Mesendoderm (in vitro differentiated cells): ENCODE data around the gene TMEM132D.

Experiments
- DNase-seq: peaks from one replicate; pipeline ENCODE4 v3.0.0; 2013
- H2AK5ac ChIP-seq: 2 replicates; pipeline ENCODE4 v1.6.1; 2013; ENCODE audit warnings: low read length, inconsistent platforms
- H2BK120ac ChIP-seq: 2 replicates; pipeline ENCODE4 v1.6.1; 2013; ENCODE audit warnings: low read depth, mild to moderate bottlenecking, low read length, moderate library complexity, mixed read lengths
- H2BK15ac ChIP-seq: replicated peaks from 2 replicates; pipeline ENCODE4 v1.6.1; 2013; ENCODE audit warnings: low read depth, mild to moderate bottlenecking, moderate library complexity
- H2BK5ac ChIP-seq: 2 replicates; pipeline ENCODE4 v1.6.1; 2013; ENCODE audit warnings: low read length, inconsistent platforms
- H3K18ac ChIP-seq: 2 replicates; pipeline ENCODE4 v1.6.1; 2013; ENCODE audit warnings: mild to moderate bottlenecking, low read length, mixed read lengths
- H3K23ac ChIP-seq: one replicate; pipeline ENCODE4 v1.6.1; 2013; ENCODE audit warnings: low read length
- H3K27ac ChIP-seq: 2 replicates; pipeline ENCODE4 v1.5.1; 2013; ENCODE audit warnings: low read depth, mild to moderate bottlenecking, inconsistent platforms, low read length, moderate library complexity
- H3K27me3 ChIP-seq: 2 replicates; pipeline ENCODE4 v1.6.1; 2013; ENCODE audit warnings: low read length, control low read depth, mild to moderate bottlenecking, inconsistent platforms; ENCODE audit not compliant: insufficient read depth, poor library complexity
- H3K36me3 ChIP-seq: 2 replicates; pipeline ENCODE4 v1.6.1; 2013; ENCODE audit warnings: low read length, inconsistent platforms; ENCODE audit not compliant: control insufficient read depth, insufficient read depth
- H3K4ac ChIP-seq: one replicate; pipeline ENCODE4 v1.6.1; 2013; ENCODE audit warnings: low read depth, mild to moderate bottlenecking, low read length, moderate library complexity
- H3K4me1 ChIP-seq: 2 replicates; pipeline ENCODE4 v1.6.1; 2013; ENCODE audit warnings: low read depth, low read length, inconsistent platforms; ENCODE audit not compliant: control insufficient read depth
- H3K4me2 ChIP-seq: 2 replicates; pipeline ENCODE4 v1.6.1; 2013; ENCODE audit warnings: low read length
- H3K4me3 ChIP-seq: 2 replicates; pipeline ENCODE4 v1.5.1; 2013; ENCODE audit warnings: mild to moderate bottlenecking, low read length
- H3K56ac ChIP-seq: one replicate; pipeline ENCODE4 v1.6.1; 2013; ENCODE audit warnings: low read length
- H3K79me1 ChIP-seq: 2 replicates; pipeline ENCODE4 v1.6.1; 2013; ENCODE audit warnings: low read length, inconsistent platforms
- H3K79me2 ChIP-seq: 2 replicates; pipeline ENCODE4 v1.6.1; 2013; ENCODE audit warnings: mild to moderate bottlenecking, low read length; ENCODE audit not compliant: control insufficient read depth, insufficient read depth
- H3K9ac ChIP-seq: 2 replicates; pipeline ENCODE4 v1.6.1; 2013; ENCODE audit warnings: low read length, inconsistent platforms
- H4K5ac ChIP-seq: one replicate; pipeline ENCODE4 v1.6.1; 2013; ENCODE audit warnings: low read length
- H4K8ac ChIP-seq: one replicate; pipeline ENCODE4 v1.6.1; 2013; ENCODE audit warnings: low read depth, mild to moderate bottlenecking, control low read depth, low read length, moderate library complexity
- WGBS: extraction: QIAGEN DNeasy Blood & Tissue Kit; methylation state at CpG from one replicate; pipeline ENCODE4 v1.1.7; 2013; ENCODE audit warnings: low lambda C conversion rate, missing lambda C conversion rate; ENCODE audit not compliant: insufficient coverage; ENCODE audit errors: extremely low coverage; 5-methylcytosine and 5-hydroxymethylcytosine counted together

The TMEM132D gene

GRCh38 chr12:129844662-129845220, 59.1 kb downstream of the TMEM132D start:
- no peak overlapping the region for H3K4me3 ChIP-seq
- no CpG with 5 or more reads among the region's 5 CpGs for WGBS
- no peak overlapping the region for H2BK120ac ChIP-seq
- no peak overlapping the region for H3K9ac ChIP-seq
- H3K23ac ChIP-seq = no peak overlapping the region
- H4K8ac ChIP-seq = no peak overlapping the region
- no peak overlapping the region for H2AK5ac ChIP-seq
- H3K56ac ChIP-seq = no peak overlapping the region
- H3K4me1 ChIP-seq = no peaks in the 10 kb centered on the region
- H4K5ac ChIP-seq = no peak overlapping the region
- H2BK5ac ChIP-seq = no peak overlapping the region
- no peaks in the 10 kb centered on the region for H3K36me3 ChIP-seq
- H2BK15ac ChIP-seq = no peak overlapping the region
- no peaks in the 10 kb centered on the region for H3K27me3 ChIP-seq
- no peak overlapping the region for H3K4me2 ChIP-seq
- H3K79me2 ChIP-seq = no peaks in the 10 kb centered on the region
- no peak for DNase-seq
- H3K79me1 ChIP-seq = peaks cover 2% of the 10 kb centered on the region
- H3K18ac ChIP-seq = no peak overlapping the region
- no peak overlapping the region for H3K4ac ChIP-seq
- no peak overlapping the region for H3K27ac ChIP-seq

GRCh38 chr12:129841251-129841650, 62.6 kb downstream of the TMEM132D start:
- Histone ChIP-seq H4K5ac (no peak overlapping the region), H3K36me3 (no peaks in the 10 kb centered on the region), H3K4ac (no peak overlapping the region), H3K56ac (no peak overlapping the region), H3K9ac (no peak overlapping the region), H3K79me2 (no peaks in the 10 kb centered on the region), H4K8ac (no peak overlapping the region), H2AK5ac (no peak overlapping the region), H2BK120ac (no peak overlapping the region), H3K4me2 (no peak overlapping the region), H3K27me3 (no peaks in the 10 kb centered on the region), H2BK15ac (no peak overlapping the region), H3K79me1 (no peaks in the 10 kb centered on the region), H3K23ac (no peak overlapping the region), H2BK5ac (no peak overlapping the region), H3K27ac (no peak overlapping the region), H3K18ac (no peak overlapping the region), H3K4me1 (no peaks in the 10 kb centered on the region), H3K4me3 (no peak overlapping the region)
- no peak for DNase-seq
- no CpG with 5 or more reads among the region's 3 CpGs for WGBS

- Histone ChIP-seq H3K4me2 (no peak overlapping the region), H3K79me1 (no peaks in the 10 kb centered on the region), H3K27me3 (no peaks in the 10 kb centered on the region), H3K18ac (no peak overlapping the region), H3K79me2 (no peaks in the 10 kb centered on the region), H3K4ac (peak overlapping the region; percentile 75), H3K56ac (no peak overlapping the region), H2BK15ac (no peak overlapping the region), H2AK5ac (no peak overlapping the region), H4K5ac (no peak overlapping the region), H3K9ac (no peak overlapping the region), H3K4me3 (no peak overlapping the region), H2BK5ac (no peak overlapping the region), H3K23ac (no peak overlapping the region), H4K8ac (no peak overlapping the region), H2BK120ac (peak overlapping the region; percentile 28), H3K4me1 (no peaks in the 10 kb centered on the region), H3K27ac (no peak overlapping the region), H3K36me3 (no peaks in the 10 kb centered on the region)
- no peak for DNase-seq
- no CpG with 5 or more reads among the region's 21 CpGs for WGBS
Observed at GRCh38 chr12:129840145-129840884, 63.5 kb downstream of the TMEM132D start.

GRCh38 chr12:129839679-129840078, 64.1 kb downstream of the TMEM132D start:
- WGBS = no CpG with 5 or more reads among the region's 10 CpGs
- no peak overlapping the region for H3K23ac ChIP-seq
- no peak overlapping the region for H2BK5ac ChIP-seq
- H2BK15ac ChIP-seq = no peak overlapping the region
- no peaks in the 10 kb centered on the region for H3K4me1 ChIP-seq
- no peak overlapping the region for H2BK120ac ChIP-seq
- DNase-seq = no peak
- H3K4me3 ChIP-seq = no peak overlapping the region
- no peaks in the 10 kb centered on the region for H3K79me1 ChIP-seq
- no peak overlapping the region for H3K9ac ChIP-seq
- H2AK5ac ChIP-seq = no peak overlapping the region
- H3K18ac ChIP-seq = no peak overlapping the region
- no peak overlapping the region for H3K4me2 ChIP-seq
- no peaks in the 10 kb centered on the region for H3K36me3 ChIP-seq
- H3K27ac ChIP-seq = no peak overlapping the region
- H3K27me3 ChIP-seq = no peaks in the 10 kb centered on the region
- no peak overlapping the region for H4K5ac ChIP-seq
- H3K79me2 ChIP-seq = no peaks in the 10 kb centered on the region
- no peak overlapping the region for H3K4ac ChIP-seq
- no peak overlapping the region for H4K8ac ChIP-seq
- H3K56ac ChIP-seq = no peak overlapping the region

- peak overlapping the region; percentile 79 for H2BK5ac ChIP-seq
- peak overlapping the region; percentile 47 for H3K56ac ChIP-seq
- no peak overlapping the region for H2AK5ac ChIP-seq
- no peak overlapping the region for H4K8ac ChIP-seq
- no peak overlapping the region for H3K4me2 ChIP-seq
- H3K9ac ChIP-seq = peak overlapping the region; percentile 21
- no peak for DNase-seq
- H3K36me3 ChIP-seq = no peaks in the 10 kb centered on the region
- no peaks in the 10 kb centered on the region for H3K79me1 ChIP-seq
- no peaks in the 10 kb centered on the region for H3K27me3 ChIP-seq
- peak overlapping the region; percentile 50 for H4K5ac ChIP-seq
- H3K4me3 ChIP-seq = no peak overlapping the region
- peak overlapping the region; percentile 72 for H3K18ac ChIP-seq
- no CpG with 5 or more reads among the region's 16 CpGs for WGBS
- H3K4me1 ChIP-seq = peaks cover 16% of the 10 kb centered on the region
- H2BK120ac ChIP-seq = peak overlapping the region; percentile 8
- no peaks in the 10 kb centered on the region for H3K79me2 ChIP-seq
- H3K4ac ChIP-seq = peak overlapping the region; percentile 26
- H3K23ac ChIP-seq = no peak overlapping the region
- H3K27ac ChIP-seq = no peak overlapping the region
- no peak overlapping the region for H2BK15ac ChIP-seq
Observed at GRCh38 chr12:129831294-129831693, 72.5 kb downstream of the TMEM132D start.
